ENCODE results near the gene STEAP4.

Gene STEAP4

DNA sequence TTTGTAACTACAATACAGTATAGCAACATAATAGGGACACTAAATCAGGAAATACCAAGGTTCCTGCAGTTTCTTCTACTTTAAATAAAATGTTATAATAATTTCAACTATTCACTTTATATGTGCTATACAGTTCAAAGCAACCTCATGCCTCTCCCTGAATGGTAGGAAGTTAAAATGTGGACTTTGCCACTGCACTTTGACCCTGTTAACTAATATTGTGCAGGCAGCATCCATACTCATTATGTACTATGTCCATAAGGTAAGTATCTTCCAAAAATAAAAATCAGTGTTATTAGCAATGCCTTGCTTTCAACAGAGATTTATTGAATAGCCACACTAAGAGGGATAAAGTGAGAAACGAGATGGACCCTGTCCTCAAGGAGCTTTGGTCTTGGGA, 4.8 kb downstream of the STEAP4 start:
- no peak overlapping the region for H3K4me3 ChIP-seq (ENCODE audit: low read depth, low read length)
- DNase-seq (ENCODE audit: low read depth): no peak
- in situ Hi-C loops (cut with HindIII; ENCODE audit: low sequenced_read_pairs): no loop called here

GRCh38 chr7:88300401-88300945, 6.2 kb downstream of the STEAP4 start:
- TF ChIP-seq, protein P1, sequence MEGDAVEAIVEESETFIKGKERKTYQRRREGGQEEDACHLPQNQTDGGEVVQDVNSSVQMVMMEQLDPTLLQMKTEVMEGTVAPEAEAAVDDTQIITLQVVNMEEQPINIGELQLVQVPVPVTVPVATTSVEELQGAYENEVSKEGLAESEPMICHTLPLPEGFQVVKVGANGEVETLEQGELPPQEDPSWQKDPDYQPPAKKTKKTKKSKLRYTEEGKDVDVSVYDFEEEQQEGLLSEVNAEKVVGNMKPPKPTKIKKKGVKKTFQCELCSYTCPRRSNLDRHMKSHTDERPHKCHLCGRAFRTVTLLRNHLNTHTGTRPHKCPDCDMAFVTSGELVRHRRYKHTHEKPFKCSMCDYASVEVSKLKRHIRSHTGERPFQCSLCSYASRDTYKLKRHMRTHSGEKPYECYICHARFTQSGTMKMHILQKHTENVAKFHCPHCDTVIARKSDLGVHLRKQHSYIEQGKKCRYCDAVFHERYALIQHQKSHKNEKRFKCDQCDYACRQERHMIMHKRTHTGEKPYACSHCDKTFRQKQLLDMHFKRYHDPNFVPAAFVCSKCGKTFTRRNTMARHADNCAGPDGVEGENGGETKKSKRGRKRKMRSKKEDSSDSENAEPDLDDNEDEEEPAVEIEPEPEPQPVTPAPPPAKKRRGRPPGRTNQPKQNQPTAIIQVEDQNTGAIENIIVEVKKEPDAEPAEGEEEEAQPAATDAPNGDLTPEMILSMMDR (IDR thresholded peaks at IDR 0.05; ENCODE audit: low read depth, low read length, missing control alignments): no peak
- in situ Hi-C loops (cut with HindIII; ENCODE audit: low sequenced_read_pairs): no loop called here
- DNase-seq (ENCODE audit: low read depth): no peak
- H3K4me3 ChIP-seq (ENCODE audit: low read depth, low read length): no peak overlapping the region

More for the DNA sequence above, 4.8 kb downstream of the STEAP4 start:
- TF ChIP-seq, protein P1 (IDR thresholded peaks at IDR 0.05; ENCODE audit: low read depth, low read length, missing control alignments): no peak

DNA sequence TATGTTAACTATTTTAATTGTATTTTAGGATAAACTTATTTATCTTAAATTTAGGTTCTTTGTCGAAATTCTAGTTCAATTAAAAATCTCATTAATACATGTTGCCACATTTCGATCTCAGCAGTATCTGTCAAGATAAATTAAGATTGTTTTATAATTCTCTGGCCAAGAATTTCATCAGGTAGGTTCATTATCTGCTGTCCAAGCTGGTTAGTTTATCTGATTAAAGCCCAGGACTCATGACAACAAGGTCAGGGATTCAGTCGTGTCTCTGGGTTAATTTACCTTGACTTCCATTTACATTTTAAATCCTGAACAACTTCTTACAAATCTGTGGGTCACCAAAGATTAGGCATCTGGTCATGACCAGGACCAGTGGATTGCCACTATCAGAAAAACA, 7.6 kb downstream of the STEAP4 start:
- no peak for DNase-seq (ENCODE audit: low read depth)
- in situ Hi-C loops (cut with HindIII; ENCODE audit: low sequenced_read_pairs): no loop called here
- no peak overlapping the region for H3K4me3 ChIP-seq (ENCODE audit: low read depth, low read length)
- TF ChIP-seq, protein P1 (IDR thresholded peaks at IDR 0.05; ENCODE audit: low read depth, low read length, missing control alignments): no peak

DNA sequence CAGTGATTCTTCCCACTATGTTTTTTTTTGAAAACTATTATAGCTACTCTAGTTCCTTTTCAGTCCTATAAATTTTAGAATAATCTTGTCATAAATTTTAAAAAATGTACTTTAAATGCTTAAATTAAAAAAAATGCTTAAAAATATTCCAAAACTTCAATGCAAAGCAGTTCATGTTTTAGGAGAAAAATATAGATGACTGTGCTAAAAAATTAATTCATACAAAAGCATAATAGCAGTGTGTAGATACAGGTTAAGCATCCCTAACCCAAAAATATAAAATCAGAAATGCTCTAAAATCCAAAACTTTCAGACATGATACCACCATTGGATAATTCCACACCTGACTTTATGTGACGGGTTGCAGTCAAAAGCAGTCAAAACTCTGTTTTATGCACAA, 12.8 kb downstream of the STEAP4 start:
- DNase-seq (ENCODE audit: low read depth): no peak
- no peak overlapping the region for H3K4me3 ChIP-seq (ENCODE audit: low read depth, low read length)
- TF ChIP-seq, protein P1 (IDR thresholded peaks at IDR 0.05; ENCODE audit: low read depth, low read length, missing control alignments): no peak
- in situ Hi-C loops (cut with HindIII; ENCODE audit: low sequenced_read_pairs): no loop called here

- in situ Hi-C loops (cut with HindIII; ENCODE audit: low sequenced_read_pairs): no loop called here
- peak; percentile 4 for DNase-seq (ENCODE audit: low read depth)
These were observed 15.1 kb downstream of the STEAP4 start for GRCh38 chr7:88291398-88292173.

GRCh38 chr7:88290491-88290890, 16.2 kb downstream of the STEAP4 start:
- TF ChIP-seq, protein P1 (IDR thresholded peaks at IDR 0.05; ENCODE audit: low read depth, low read length, missing control alignments): no peak
- no peak for DNase-seq (ENCODE audit: low read depth)
- no peak overlapping the region for H3K4me3 ChIP-seq (ENCODE audit: low read depth, low read length)
- in situ Hi-C loops (cut with HindIII; ENCODE audit: low sequenced_read_pairs): no loop called here

More at GRCh38 chr7:88291398-88292173, 15.1 kb downstream of the STEAP4 start:
- no peak overlapping the region for H3K4me3 ChIP-seq (ENCODE audit: low read depth, low read length)
- TF ChIP-seq, protein P1 (IDR thresholded peaks at IDR 0.05; ENCODE audit: low read depth, low read length, missing control alignments): no peak
